ENCODE data around the gene TCF12.

Gene TCF12

GRCh38 chr15:57290826-57291225, 372.4 kb downstream of the TCF12 start:
- H3K27me3 ChIP-seq (ENCODE audit: low read depth, low read length) = no peaks in the 10 kb centered on the region
- H3K9me3 ChIP-seq (ENCODE audit: control insufficient read depth in 1 of 2, low read length in 2 of 2) = no peaks in the 10 kb centered on the region
- H3K27ac ChIP-seq (ENCODE audit: low read length) = no peak overlapping the region
- H3K4me1 ChIP-seq (ENCODE audit: control insufficient read depth in 1 of 2, insufficient read depth in 2 of 2, low read length in 2 of 2) = no peaks in the 10 kb centered on the region
- H3K36me3 ChIP-seq (ENCODE audit: control insufficient read depth in 1 of 2, insufficient read depth in 2 of 2, low read length in 2 of 2) = peaks cover 25 to 29% of the 10 kb centered on the region in 2 donors
- no peak overlapping the region for H3K4me3 ChIP-seq (ENCODE audit: low read depth in 1 of 2, low read length in 2 of 2)

DNA sequence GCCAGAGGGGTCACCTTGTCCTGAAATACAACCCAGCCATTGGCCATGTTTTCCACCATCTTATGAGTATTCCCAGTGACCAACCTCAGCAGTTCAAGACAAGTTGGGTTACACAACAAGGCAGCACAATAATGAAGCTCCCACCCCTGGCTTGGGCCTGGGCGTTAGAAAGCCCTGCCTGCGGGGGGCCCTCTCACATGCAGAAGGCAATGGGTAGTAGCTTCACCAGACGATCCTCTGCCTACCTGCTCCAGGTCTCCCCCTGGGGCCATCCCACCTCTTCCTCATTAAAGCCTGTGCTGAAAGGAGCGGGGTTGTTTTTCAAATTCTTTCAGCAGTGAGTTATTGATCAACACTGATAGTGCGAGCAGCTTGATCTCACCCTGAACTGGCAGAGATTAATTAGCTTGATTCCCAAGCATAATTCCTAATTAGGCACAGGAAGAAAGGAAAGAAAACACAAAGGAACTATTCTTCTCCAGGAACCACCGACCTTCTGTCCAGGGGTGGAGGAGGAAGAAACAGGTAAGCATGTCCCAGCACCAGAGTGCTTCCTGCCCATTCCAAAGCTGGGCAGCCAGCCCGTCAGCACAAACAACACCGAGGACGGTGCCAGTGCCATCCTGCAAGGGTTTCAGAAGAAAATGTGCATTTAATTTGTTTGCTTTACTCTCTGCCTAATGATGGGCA, 378.2 kb downstream of the TCF12 start:
- Histone ChIP-seq H3K27me3 (ENCODE audit: low read depth, low read length) (no peaks in the 10 kb centered on the region), H3K4me1 (ENCODE audit: control insufficient read depth in 1 of 2, insufficient read depth in 2 of 2, low read length in 2 of 2) (no peaks in the 10 kb centered on the region), H3K4me3 (ENCODE audit: low read depth in 1 of 2, low read length in 2 of 2) (no peak overlapping the region), H3K9me3 (ENCODE audit: control insufficient read depth in 1 of 2, low read length in 2 of 2) (no peaks in the 10 kb centered on the region), H3K27ac (ENCODE audit: low read length) (peak overlapping the region; percentile 19), H3K36me3 (ENCODE audit: control insufficient read depth in 1 of 2, insufficient read depth in 2 of 2, low read length in 2 of 2) (no peaks in the 10 kb centered on the region)

DNA sequence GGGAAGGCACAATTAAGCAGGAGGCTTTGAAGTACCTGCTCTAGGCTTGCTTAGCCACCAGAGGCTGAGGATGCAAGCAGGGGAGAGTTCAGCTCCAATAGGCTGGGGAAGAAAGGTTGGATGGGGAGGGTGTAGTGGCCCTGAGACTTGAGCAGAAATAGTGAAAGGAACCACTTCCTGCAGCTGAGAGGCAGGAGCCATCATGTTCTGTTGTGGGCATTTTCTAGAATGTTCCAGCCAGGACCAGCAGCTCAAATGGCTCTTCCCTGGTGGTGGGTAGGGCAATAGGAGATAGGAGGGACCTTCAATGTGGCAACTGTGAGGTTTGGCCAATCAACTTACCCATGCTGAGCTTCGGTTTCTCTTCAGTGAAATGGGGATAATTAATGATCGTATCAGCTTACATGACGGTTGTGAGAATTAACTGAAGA, 378.7 kb downstream of the TCF12 start:
- H3K27me3 ChIP-seq (ENCODE audit: low read depth, low read length) = no peaks in the 10 kb centered on the region
- H3K36me3 ChIP-seq (ENCODE audit: control insufficient read depth in 1 of 2, insufficient read depth in 2 of 2, low read length in 2 of 2) = no peaks in the 10 kb centered on the region
- H3K4me3 ChIP-seq (ENCODE audit: low read depth in 1 of 2, low read length in 2 of 2) = no peak overlapping the region
- H3K9me3 ChIP-seq (ENCODE audit: control insufficient read depth in 1 of 2, low read length in 2 of 2) = no peaks in the 10 kb centered on the region
- no peaks in the 10 kb centered on the region for H3K4me1 ChIP-seq (ENCODE audit: control insufficient read depth in 1 of 2, insufficient read depth in 2 of 2, low read length in 2 of 2)
- peak overlapping the region; percentile 19 for H3K27ac ChIP-seq (ENCODE audit: low read length)

GRCh38 chr15:57297630-57298029, 379.2 kb downstream of the TCF12 start:
- Histone ChIP-seq H3K4me1 (ENCODE audit: control insufficient read depth in 1 of 2, insufficient read depth in 2 of 2, low read length in 2 of 2) (no peaks in the 10 kb centered on the region), H3K9me3 (ENCODE audit: control insufficient read depth in 1 of 2, low read length in 2 of 2) (no peaks in the 10 kb centered on the region), H3K36me3 (ENCODE audit: control insufficient read depth in 1 of 2, insufficient read depth in 2 of 2, low read length in 2 of 2) (no peaks in the 10 kb centered on the region), H3K27ac (ENCODE audit: low read length) (peak overlapping the region; percentile 19), H3K4me3 (ENCODE audit: low read depth in 1 of 2, low read length in 2 of 2) (no peak overlapping the region), H3K27me3 (ENCODE audit: low read depth, low read length) (no peaks in the 10 kb centered on the region)

- Histone ChIP-seq H3K27ac (ENCODE audit: low read length) (no peak overlapping the region), H3K4me3 (ENCODE audit: low read depth in 1 of 2, low read length in 2 of 2) (no peak overlapping the region), H3K36me3 (ENCODE audit: control insufficient read depth in 1 of 2, insufficient read depth in 2 of 2, low read length in 2 of 2) (no peaks in the 10 kb centered on the region), H3K27me3 (ENCODE audit: low read depth, low read length) (no peaks in the 10 kb centered on the region), H3K9me3 (ENCODE audit: control insufficient read depth in 1 of 2, low read length in 2 of 2) (no peaks in the 10 kb centered on the region), H3K4me1 (ENCODE audit: control insufficient read depth in 1 of 2, insufficient read depth in 2 of 2, low read length in 2 of 2) (no peaks in the 10 kb centered on the region)
Measured at GRCh38 chr15:57298204-57298603, 379.8 kb downstream of the TCF12 start.

GRCh38 chr15:57298843-57299550, 380.6 kb downstream of the TCF12 start:
- no peaks in the 10 kb centered on the region for H3K4me1 ChIP-seq (ENCODE audit: control insufficient read depth in 1 of 2, insufficient read depth in 2 of 2, low read length in 2 of 2)
- no peaks in the 10 kb centered on the region for H3K27me3 ChIP-seq (ENCODE audit: low read depth, low read length)
- no peak overlapping the region for H3K27ac ChIP-seq (ENCODE audit: low read length)
- H3K4me3 ChIP-seq (ENCODE audit: low read depth in 1 of 2, low read length in 2 of 2) = no peak overlapping the region
- no peaks in the 10 kb centered on the region for H3K36me3 ChIP-seq (ENCODE audit: control insufficient read depth in 1 of 2, insufficient read depth in 2 of 2, low read length in 2 of 2)
- H3K9me3 ChIP-seq (ENCODE audit: control insufficient read depth in 1 of 2, low read length in 2 of 2) = no peaks in the 10 kb centered on the region

- no peaks in the 10 kb centered on the region for H3K9me3 ChIP-seq (ENCODE audit: control insufficient read depth in 1 of 2, low read length in 2 of 2)
- H3K27me3 ChIP-seq (ENCODE audit: low read depth, low read length) = no peaks in the 10 kb centered on the region
- H3K27ac ChIP-seq (ENCODE audit: low read length) = no peak overlapping the region
- no peak overlapping the region for H3K4me3 ChIP-seq (ENCODE audit: low read depth in 1 of 2, low read length in 2 of 2)
- H3K4me1 ChIP-seq (ENCODE audit: control insufficient read depth in 1 of 2, insufficient read depth in 2 of 2, low read length in 2 of 2) = no peaks in the 10 kb centered on the region
- H3K36me3 ChIP-seq (ENCODE audit: control insufficient read depth in 1 of 2, insufficient read depth in 2 of 2, low read length in 2 of 2) = no peaks in the 10 kb centered on the region
Measured at GRCh38 chr15:57301307-57301706, 382.9 kb downstream of the TCF12 start.

DNA sequence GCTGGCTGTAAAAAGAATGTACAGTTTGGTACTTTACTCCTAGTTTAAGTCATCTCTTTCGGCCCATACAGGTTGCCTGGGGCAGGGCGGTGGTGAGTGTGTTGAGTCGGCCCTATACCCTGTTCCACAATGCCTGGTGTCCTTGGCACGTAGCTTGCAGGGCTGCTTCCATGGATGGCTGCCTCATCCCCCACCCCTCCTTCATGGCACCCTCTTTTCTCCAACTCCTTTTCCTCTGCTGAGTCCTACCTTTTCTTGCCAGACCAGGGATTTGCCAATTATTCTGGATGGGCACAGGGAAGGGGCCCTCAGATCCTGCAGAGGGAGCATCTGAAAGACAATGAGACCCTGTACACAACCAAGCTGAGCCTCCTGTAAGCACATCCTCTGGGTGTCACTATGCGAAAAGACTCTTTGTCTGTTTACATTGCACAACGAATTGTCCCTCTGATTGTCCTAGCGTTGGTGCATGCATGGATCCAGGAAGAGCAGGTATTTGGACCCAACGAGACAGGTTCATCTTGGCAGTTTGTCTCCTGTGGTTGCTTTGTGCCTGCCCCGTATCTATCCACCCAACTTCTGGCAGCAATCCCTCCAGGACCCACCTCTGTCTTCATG, 384.3 kb downstream of the TCF12 start:
- H3K4me1 ChIP-seq (ENCODE audit: control insufficient read depth in 1 of 2, insufficient read depth in 2 of 2, low read length in 2 of 2) = peaks cover 0 to 6% of the 10 kb centered on the region in 2 donors
- no peak overlapping the region for H3K4me3 ChIP-seq (ENCODE audit: low read depth in 1 of 2, low read length in 2 of 2)
- H3K9me3 ChIP-seq (ENCODE audit: control insufficient read depth in 1 of 2, low read length in 2 of 2) = no peaks in the 10 kb centered on the region
- H3K27me3 ChIP-seq (ENCODE audit: low read depth, low read length) = no peaks in the 10 kb centered on the region
- H3K36me3 ChIP-seq (ENCODE audit: control insufficient read depth in 1 of 2, insufficient read depth in 2 of 2, low read length in 2 of 2) = no peaks in the 10 kb centered on the region
- no peak overlapping the region for H3K27ac ChIP-seq (ENCODE audit: low read length)

DNA sequence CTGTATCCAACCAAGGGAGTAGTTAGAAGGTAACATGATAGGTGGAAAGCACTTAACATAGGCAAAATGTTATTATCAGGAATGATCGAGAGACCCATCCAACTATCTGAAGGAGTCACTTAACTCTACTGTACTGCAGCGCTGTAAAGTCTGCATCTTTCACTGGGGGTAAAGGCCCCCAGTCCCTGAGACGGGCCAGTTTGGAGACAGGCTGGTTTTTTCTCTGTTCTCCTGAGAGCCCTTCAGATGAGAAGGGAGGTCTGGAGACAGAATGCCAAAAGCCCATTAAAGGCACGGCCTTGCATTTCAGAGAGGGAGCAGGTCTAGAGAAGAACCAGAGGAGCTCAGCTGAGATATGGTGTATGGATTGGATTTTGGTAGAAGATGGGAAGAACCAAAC, 386.6 kb downstream of the TCF12 start:
- H3K36me3 ChIP-seq (ENCODE audit: control insufficient read depth in 1 of 2, insufficient read depth in 2 of 2, low read length in 2 of 2) = no peaks in the 10 kb centered on the region
- no peaks in the 10 kb centered on the region for H3K9me3 ChIP-seq (ENCODE audit: control insufficient read depth in 1 of 2, low read length in 2 of 2)
- H3K27ac ChIP-seq (ENCODE audit: low read length) = no peak overlapping the region
- H3K4me1 ChIP-seq (ENCODE audit: control insufficient read depth in 1 of 2, insufficient read depth in 2 of 2, low read length in 2 of 2) = peaks cover 0 to 6% of the 10 kb centered on the region in 2 donors
- H3K4me3 ChIP-seq (ENCODE audit: low read depth in 1 of 2, low read length in 2 of 2) = no peak overlapping the region
- H3K27me3 ChIP-seq (ENCODE audit: low read depth, low read length) = no peaks in the 10 kb centered on the region

DNA sequence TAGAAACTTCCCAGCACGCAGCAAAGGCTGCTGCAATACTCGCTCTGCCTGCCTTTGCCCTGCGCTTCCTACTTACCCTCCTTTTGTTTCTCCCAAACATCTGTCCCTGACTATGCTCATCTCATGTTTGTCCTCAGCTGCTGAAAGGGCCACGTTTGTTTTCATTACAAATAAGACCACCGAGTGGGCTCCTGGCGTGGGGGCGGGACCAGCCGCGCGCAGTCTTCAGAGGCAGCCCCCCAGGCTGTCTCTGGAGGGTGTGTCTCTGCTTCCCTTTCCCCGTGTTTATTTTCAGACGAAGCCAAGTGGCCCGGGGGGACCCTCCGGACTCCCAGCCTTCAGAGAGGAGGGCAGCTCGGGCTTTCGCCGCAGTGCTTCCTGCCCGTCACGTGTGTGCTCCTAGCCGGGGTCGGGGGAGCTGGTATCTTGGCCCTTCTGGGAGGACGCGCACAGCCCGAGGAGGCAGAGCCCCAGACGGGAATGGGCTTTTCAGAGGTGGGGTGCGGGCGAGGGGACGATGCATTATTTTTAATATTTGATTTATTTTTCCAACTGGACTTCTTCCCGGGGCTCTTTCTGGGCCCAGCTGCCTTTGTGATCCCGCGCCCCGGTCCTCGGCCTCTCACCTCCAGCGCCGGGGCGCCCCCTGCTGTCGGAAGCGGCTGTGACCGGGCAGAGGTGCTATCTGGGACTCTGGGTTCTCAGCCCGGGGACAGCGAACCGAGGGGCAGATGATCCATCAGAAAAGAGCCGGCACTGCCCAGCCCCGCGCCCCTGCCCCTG, 387.9 kb downstream of the TCF12 start:
- Histone ChIP-seq H3K4me3 (ENCODE audit: low read depth in 1 of 2, low read length in 2 of 2) (peak overlapping the region; percentile 68 to 79), H3K27ac (ENCODE audit: low read length) (peak overlapping the region; percentile 51), H3K36me3 (ENCODE audit: control insufficient read depth in 1 of 2, insufficient read depth in 2 of 2, low read length in 2 of 2) (no peaks in the 10 kb centered on the region), H3K9me3 (ENCODE audit: control insufficient read depth in 1 of 2, low read length in 2 of 2) (no peaks in the 10 kb centered on the region), H3K27me3 (ENCODE audit: low read depth, low read length) (no peaks in the 10 kb centered on the region), H3K4me1 (ENCODE audit: control insufficient read depth in 1 of 2, insufficient read depth in 2 of 2, low read length in 2 of 2) (peaks cover 0 to 6% of the 10 kb centered on the region in 2 donors)

DNA sequence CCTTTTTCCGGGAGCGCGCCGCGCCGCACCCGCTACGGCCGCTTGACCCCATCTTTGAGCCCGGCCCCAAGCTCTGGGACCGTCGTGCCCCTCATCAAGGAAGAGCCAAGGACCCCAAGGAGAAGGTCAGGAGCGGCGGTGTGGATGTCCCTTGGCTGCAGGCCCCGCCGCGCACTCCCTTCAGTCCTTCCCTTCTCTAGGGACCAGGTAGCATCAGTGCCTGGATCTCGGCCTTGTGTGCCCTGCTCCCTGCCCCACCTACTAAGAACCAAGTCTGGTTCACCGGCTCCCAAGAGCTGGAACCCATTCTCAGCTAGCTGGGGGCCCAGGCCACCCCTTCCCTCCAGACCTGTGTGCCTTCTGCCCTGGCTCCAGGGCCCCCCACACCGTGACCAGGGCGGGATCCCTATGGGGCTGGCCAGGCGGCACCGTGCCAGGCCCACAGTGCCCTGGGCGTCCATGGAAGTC, 388.5 kb downstream of the TCF12 start:
- Histone ChIP-seq H3K4me1 (ENCODE audit: control insufficient read depth in 1 of 2, insufficient read depth in 2 of 2, low read length in 2 of 2) (peaks cover 0 to 6% of the 10 kb centered on the region in 2 donors), H3K4me3 (ENCODE audit: low read depth in 1 of 2, low read length in 2 of 2) (peak overlapping the region in 1 of 2 donors; percentile 79), H3K9me3 (ENCODE audit: control insufficient read depth in 1 of 2, low read length in 2 of 2) (no peaks in the 10 kb centered on the region), H3K36me3 (ENCODE audit: control insufficient read depth in 1 of 2, insufficient read depth in 2 of 2, low read length in 2 of 2) (no peaks in the 10 kb centered on the region), H3K27ac (ENCODE audit: low read length) (no peak overlapping the region), H3K27me3 (ENCODE audit: low read depth, low read length) (no peaks in the 10 kb centered on the region)

Data from muscle layer of duodenum (tissue), 2 donors.